ENCODE data around the gene TMEM132C.

TMEM132C gene

DNA sequence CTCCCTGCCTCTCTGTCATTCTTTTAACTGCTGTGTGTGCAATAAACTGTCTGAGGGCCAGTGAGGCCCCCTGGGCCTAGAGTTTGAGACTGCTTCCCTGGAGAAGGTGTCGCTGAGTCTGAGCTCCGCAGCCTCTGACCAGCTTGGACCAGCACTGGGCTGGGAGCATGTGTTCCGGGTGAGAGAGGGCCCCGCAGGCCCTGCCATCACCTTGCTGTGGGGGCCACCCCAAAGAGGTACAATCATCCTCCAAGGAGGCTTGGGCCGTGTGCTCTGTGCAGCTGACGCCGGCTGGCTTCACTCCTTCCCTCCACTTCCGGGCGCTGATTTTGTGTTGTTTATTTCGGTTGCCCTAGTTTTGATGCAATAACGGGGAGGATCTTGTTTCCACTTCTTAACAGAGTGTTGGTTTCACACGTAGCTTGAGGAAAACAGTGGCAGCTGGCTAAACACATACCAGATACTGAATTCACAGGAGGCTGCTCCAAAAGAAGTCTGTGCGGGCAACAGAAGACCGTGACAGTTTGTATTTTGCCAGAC lies 121.6 kb downstream of the TMEM132C start:
- Mint-ChIP-seq H3K27me3 (no peaks in the 10 kb centered on the region), H3K4me3 (no peak overlapping the region), H3K4me1 (no peaks in the 10 kb centered on the region), H3K9me3 (peaks cover 2% of the 10 kb centered on the region), H3K27ac (no peak overlapping the region), H3K36me3 (no peaks in the 10 kb centered on the region)
- DNase-seq: no peak
- CTCF ChIA-PET: interaction anchor here (1.3 to 1.5 kb wide), 2 partner anchors 20 to 129 kb away, joined by 4 to 5 read pairs; no protein-coding TSS in a partner anchor

DNA sequence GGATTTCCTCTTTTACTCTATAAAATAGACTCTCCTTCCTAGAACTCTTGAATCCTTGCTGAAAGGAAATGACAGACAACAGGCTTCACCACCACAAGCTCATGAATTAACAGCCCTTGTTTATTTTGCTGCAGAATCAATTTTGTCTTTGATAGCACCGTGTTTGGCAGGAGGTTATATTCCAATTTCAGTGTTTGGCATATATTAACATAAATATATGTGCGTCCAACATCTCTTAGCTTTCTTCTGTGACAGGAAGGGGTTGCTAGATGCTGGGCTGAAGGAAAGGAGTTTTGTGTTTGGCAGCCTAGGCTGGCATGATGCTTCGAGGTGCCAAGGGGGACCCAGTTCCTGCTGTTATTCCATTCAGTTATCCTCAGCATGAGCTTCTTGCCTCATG lies 126.4 kb downstream of the TMEM132C start:
- H3K27ac Mint-ChIP-seq: no peak overlapping the region
- H3K4me3 Mint-ChIP-seq: no peak overlapping the region
- CTCF ChIA-PET: no interaction called here
- no peaks in the 10 kb centered on the region for H3K27me3 Mint-ChIP-seq
- no peak for DNase-seq
- peaks cover 9% of the 10 kb centered on the region for H3K9me3 Mint-ChIP-seq
- no peaks in the 10 kb centered on the region for H3K36me3 Mint-ChIP-seq
- H3K4me1 Mint-ChIP-seq: no peaks in the 10 kb centered on the region

DNA sequence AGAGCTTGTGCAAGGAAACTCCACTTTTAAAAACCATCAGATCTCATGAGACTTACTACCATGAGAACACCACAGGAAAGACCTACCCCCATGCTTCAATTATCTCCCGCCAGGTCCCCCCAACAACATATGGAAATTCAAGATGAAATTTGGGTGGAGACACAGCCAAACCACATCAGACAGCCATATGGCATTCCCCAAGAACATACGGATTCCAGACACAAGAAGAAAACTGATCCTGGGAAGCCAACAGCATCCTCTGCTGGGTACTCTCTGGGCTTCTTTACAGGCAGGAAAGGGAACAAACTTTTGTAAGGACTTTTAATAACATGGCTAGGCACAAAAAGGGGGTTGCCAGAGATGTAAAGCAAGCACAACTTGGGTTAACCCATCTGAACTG lies 127.2 kb downstream of the TMEM132C start:
- CTCF ChIA-PET: no interaction called here
- DNase-seq: no peak
- peaks cover 9% of the 10 kb centered on the region for H3K9me3 Mint-ChIP-seq
- no peaks in the 10 kb centered on the region for H3K36me3 Mint-ChIP-seq
- no peak overlapping the region for H3K27ac Mint-ChIP-seq
- no peaks in the 10 kb centered on the region for H3K27me3 Mint-ChIP-seq
- H3K4me1 Mint-ChIP-seq: no peaks in the 10 kb centered on the region
- H3K4me3 Mint-ChIP-seq: no peak overlapping the region

DNA sequence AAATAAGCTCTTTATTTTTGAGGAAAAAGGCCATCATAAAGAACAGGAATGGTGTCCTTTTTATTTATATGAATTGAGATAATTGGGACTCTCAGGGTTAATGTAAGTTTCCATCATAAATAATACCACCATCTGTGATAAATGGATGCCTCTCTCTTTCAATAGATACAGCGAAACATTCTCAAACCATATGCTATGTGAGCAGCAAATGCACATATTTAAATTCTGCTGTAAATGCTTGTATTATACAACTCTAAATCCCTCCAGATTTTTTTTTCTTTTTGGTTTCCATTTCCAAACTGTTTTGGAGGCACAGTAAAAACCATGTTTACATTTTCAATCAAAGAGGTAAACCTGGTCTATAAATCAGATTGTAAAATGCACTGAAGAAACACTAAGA lies 132.3 kb downstream of the TMEM132C start:
- H3K4me3 Mint-ChIP-seq: no peak overlapping the region
- peaks cover 15% of the 10 kb centered on the region for H3K9me3 Mint-ChIP-seq
- CTCF ChIA-PET: no interaction called here
- H3K27me3 Mint-ChIP-seq: no peaks in the 10 kb centered on the region
- H3K27ac Mint-ChIP-seq: no peak overlapping the region
- no peak for DNase-seq
- no peaks in the 10 kb centered on the region for H3K36me3 Mint-ChIP-seq
- no peaks in the 10 kb centered on the region for H3K4me1 Mint-ChIP-seq

DNA sequence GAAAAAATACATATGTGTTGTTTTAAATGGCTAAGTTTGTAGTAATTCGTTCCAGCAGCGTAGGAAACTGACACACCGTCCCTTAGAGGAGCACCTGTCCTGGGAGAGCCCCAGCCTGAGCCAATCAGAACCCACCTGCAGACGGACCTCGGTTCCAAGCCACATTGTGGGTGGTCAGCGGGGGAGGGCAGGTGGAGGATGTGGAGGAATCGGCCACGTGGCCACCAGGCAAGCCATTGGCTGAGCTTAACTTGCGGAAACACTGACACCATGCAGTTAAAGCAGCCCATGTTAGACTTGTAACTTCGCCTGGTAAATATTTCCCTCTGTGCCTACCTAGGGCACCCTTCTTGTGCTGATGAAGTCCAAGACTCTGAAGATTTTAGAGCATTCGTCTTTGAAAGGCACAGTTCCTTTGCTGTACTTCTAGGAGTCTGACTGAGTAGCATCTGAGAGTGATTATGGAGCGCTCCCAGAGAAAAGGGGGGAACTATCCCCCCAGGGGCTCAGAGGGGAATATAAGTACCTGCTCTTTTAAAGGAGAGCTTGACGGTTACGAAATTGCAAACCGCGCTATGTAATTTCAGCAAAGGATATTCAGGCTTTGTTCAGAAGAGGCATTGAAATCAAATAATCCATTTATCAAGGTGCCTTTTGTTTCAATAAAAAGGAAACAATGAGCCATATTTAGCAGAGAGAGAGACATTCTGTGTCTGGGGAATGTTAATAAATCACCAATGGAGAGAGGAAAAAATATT lies 135.7 kb downstream of the TMEM132C start:
- H3K36me3 Mint-ChIP-seq: no peaks in the 10 kb centered on the region
- CTCF ChIA-PET: no interaction called here
- peaks cover 17% of the 10 kb centered on the region for H3K9me3 Mint-ChIP-seq
- no peaks in the 10 kb centered on the region for H3K4me1 Mint-ChIP-seq
- no peak overlapping the region for H3K27ac Mint-ChIP-seq
- DNase-seq: no peak
- H3K4me3 Mint-ChIP-seq: no peak overlapping the region
- H3K27me3 Mint-ChIP-seq: no peaks in the 10 kb centered on the region

DNA sequence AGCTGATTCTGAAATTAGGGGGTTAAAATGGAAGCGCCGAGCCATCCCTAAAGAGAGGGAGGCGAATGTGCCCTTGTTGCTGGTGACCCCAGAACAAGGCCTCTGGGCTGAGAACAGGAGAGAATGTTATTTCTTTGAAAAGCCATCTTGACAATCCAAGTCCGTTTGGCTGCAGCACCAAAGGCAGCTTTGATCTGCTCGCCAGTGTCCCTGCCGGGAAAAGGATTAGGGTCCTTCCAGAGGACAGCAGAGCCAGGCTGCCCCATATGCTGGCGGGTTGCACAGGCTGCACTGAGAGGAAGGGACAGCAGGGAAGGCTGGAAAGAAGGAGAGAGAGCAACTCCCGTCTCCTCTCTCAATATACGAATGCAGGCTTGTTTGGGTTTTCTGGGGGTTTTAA lies 141.7 kb downstream of the TMEM132C start:
- H3K4me1 Mint-ChIP-seq: no peaks in the 10 kb centered on the region
- H3K36me3 Mint-ChIP-seq: no peaks in the 10 kb centered on the region
- H3K27ac Mint-ChIP-seq: no peak overlapping the region
- DNase-seq: no peak
- CTCF ChIA-PET: interaction anchor here (1.5 kb wide), 1 partner anchor 21 kb away, joined by 4 read pairs; no protein-coding TSS in a partner anchor
- peaks cover 21% of the 10 kb centered on the region for H3K9me3 Mint-ChIP-seq
- H3K4me3 Mint-ChIP-seq: no peak overlapping the region
- H3K27me3 Mint-ChIP-seq: no peaks in the 10 kb centered on the region

DNA sequence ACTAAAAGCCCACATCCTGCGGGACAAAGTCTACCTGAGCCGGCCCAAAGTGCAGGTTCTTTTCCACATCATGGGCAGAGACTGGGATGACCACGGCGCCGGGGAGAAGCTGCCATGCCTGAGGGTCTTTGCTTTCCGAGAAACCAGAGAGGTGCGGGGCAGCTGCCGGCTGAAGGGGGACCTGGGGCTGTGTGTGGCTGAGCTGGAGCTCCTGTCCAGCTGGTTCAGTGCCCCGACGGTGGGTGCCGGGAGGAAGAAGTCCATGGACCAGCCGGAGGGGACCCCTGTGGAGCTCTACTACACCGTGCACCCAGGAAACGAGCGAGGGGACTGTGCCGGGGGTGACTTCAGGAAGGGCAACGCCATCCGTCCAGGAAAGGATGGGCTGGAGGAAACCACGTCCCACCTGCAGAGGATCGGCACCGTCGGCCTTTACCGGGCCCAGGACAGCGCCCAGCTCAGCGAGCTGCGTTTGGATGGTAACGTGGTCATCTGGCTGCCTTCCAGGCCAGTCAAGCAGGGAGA lies 148.1 kb downstream of the TMEM132C start:
- Mint-ChIP-seq H3K4me1 (no peaks in the 10 kb centered on the region), H3K36me3 (no peaks in the 10 kb centered on the region), H3K27ac (no peak overlapping the region), H3K9me3 (peaks cover 10% of the 10 kb centered on the region), H3K27me3 (no peaks in the 10 kb centered on the region), H3K4me3 (no peak overlapping the region)
- CTCF ChIA-PET: no interaction called here
- no peak for DNase-seq

DNA sequence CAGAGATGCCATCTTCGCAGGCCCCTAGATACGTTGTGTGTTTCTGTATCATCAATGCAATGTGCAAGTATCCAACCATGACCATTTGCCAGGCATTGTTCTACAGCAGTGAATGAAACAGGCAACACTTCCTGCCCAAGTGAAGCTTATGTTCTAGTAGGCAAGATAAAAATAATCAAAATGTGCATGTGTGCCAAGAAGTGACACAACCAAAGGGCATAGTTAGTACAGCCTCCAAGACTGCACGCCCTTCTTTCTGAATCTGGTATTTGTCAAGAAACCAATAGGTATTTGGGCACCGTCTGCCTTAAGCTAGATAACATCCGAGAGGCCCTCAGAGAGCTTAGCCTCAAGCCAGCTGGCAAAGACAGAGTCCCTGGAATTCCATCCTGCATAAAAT lies 152.0 kb downstream of the TMEM132C start:
- no peak overlapping the region for H3K4me3 Mint-ChIP-seq
- peak overlapping the region; percentile 19 for H3K27ac Mint-ChIP-seq
- H3K36me3 Mint-ChIP-seq: no peaks in the 10 kb centered on the region
- no peak for DNase-seq
- no peaks in the 10 kb centered on the region for H3K4me1 Mint-ChIP-seq
- H3K9me3 Mint-ChIP-seq: peaks cover 5% of the 10 kb centered on the region
- CTCF ChIA-PET: no interaction called here
- no peaks in the 10 kb centered on the region for H3K27me3 Mint-ChIP-seq

DNA sequence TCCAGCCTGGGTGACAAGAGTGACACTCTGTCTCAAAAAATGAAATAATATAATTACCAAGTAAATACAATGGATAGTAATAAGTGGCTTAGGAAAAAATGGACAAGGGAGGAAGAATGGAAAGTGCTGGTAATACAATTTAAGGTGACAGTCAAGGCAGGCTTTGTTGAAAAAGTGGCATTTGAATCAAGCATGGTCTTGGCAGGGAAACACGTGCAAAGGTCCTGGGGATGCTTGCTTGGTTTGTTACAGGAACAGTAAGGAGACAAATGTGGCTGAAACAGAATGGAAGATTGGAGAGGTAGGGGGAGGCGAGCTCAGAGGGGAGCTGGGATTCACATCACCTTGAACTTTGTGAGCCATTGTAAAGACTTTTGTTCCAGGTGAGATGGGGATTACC lies 153.2 kb downstream of the TMEM132C start:
- Mint-ChIP-seq H3K4me3 (no peak overlapping the region), H3K36me3 (no peaks in the 10 kb centered on the region)
- CTCF ChIA-PET: no interaction called here

DNA sequence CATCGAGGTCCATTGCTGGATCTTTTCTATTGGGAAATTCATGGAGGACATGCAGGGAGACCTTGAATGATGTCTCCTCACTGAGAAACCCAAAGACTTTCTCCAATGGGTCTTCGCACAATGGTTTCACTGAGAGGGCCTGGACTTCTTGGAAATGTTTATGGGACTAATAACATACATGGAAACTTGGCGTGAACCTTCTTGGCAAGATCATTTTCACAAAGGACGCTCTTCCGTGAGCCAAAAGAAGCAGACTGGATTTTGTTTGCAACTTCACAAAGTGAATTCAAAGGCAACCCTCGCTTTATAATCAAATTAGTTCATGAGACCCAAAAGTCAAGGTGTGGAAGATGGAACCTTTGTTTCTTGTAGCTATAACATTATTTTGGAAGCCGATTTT lies 154.4 kb downstream of the TMEM132C start:
- Mint-ChIP-seq H3K9me3 (peaks cover 12% of the 10 kb centered on the region), H3K36me3 (no peaks in the 10 kb centered on the region), H3K27me3 (no peaks in the 10 kb centered on the region), H3K4me1 (no peaks in the 10 kb centered on the region), H3K27ac (no peak overlapping the region), H3K4me3 (no peak overlapping the region)
- CTCF ChIA-PET: no interaction called here
- no peak for DNase-seq

More for the DNA sequence above, 153.2 kb downstream of the TMEM132C start:
- Mint-ChIP-seq H3K27me3 (no peaks in the 10 kb centered on the region), H3K4me1 (no peaks in the 10 kb centered on the region), H3K27ac (no peak overlapping the region), H3K9me3 (peaks cover 12% of the 10 kb centered on the region)
- DNase-seq: no peak

DNA sequence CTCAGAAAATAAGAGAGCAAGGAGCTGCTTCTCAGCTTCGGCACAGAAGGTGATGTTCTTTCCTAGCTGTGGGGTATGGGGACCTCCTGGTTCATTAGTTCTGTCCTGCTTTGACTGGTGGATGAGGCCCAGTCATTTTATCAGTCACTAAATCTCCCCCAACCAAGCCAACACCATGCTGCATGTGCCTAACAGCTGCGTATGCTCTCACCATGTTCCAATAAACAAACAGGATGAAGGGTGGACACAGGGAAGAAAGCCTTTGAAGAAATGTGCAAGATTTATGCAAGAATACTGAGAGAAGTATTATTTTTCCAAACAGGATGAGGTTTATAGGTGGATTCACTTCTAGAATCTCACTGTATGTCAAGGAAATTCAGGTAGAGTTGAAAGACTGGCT lies 156.2 kb downstream of the TMEM132C start:
- Mint-ChIP-seq H3K27ac (no peak overlapping the region), H3K27me3 (no peaks in the 10 kb centered on the region), H3K9me3 (peaks cover 10% of the 10 kb centered on the region), H3K36me3 (no peaks in the 10 kb centered on the region), H3K4me1 (no peaks in the 10 kb centered on the region), H3K4me3 (no peak overlapping the region)
- no peak for DNase-seq
- CTCF ChIA-PET: no interaction called here

DNA sequence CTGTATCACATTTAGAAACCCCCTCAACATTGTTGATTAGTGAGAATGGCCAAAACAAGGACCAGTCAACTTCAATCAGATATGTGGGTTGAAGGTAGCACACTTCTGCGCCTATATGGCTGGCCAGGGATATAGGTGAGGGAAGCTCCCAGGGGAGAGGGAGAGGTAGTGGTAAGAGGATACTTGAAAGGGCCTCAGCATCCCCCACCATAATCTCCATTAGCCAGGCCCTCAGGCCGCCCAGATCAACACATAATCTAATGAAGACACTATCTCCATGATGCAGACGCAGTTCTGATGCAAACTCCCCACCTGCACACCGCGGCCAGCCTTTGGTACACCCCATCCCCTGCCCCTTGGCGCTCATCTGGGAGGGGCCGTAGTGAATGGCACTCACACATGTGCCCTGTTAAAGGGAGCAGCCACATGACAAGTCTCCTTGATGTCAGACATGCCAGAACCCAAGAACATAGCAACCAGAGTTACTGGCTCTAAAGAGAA lies 158.0 kb downstream of the TMEM132C start:
- peaks cover 12% of the 10 kb centered on the region for H3K9me3 Mint-ChIP-seq
- H3K4me3 Mint-ChIP-seq: no peak overlapping the region
- H3K27ac Mint-ChIP-seq: no peak overlapping the region
- no peaks in the 10 kb centered on the region for H3K4me1 Mint-ChIP-seq
- DNase-seq: no peak
- no peaks in the 10 kb centered on the region for H3K27me3 Mint-ChIP-seq
- CTCF ChIA-PET: no interaction called here
- H3K36me3 Mint-ChIP-seq: no peaks in the 10 kb centered on the region

DNA sequence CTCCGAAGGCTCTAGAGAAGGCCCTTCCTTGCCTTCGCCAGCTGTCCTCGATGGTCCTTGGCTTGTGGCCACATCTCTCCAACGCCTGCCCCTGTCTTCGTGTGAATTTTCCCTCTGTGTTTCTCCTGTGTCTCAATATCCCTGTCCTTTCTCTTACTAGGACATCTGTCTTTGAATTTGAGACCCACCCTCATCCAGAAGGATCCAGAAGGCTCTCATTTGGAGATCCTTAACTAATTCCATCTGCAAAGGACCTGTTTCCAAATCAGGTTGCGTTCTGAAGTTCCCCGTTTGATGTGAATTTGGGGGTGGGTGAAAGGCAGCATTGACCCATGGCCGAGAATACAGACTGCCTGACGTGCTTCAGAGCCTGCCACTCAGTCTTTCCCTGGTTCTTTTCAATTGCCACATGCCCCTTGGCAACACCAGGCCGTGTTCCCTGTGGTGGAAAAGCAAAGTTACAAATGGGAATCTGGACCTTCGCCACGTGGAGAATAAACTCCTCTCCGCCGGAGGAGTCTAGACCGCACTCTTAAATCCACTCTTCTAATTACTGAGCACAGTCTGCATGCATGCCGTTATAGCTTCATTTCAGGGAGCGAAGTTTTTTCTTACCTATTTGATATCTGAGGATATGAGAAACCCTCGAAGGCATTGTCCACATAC lies 158.8 kb downstream of the TMEM132C start:
- CTCF ChIA-PET: no interaction called here
- no peaks in the 10 kb centered on the region for H3K36me3 Mint-ChIP-seq
- H3K27me3 Mint-ChIP-seq: no peaks in the 10 kb centered on the region
- H3K4me3 Mint-ChIP-seq: no peak overlapping the region
- no peak for DNase-seq
- no peaks in the 10 kb centered on the region for H3K4me1 Mint-ChIP-seq
- H3K27ac Mint-ChIP-seq: no peak overlapping the region
- H3K9me3 Mint-ChIP-seq: peaks cover 9% of the 10 kb centered on the region

DNA sequence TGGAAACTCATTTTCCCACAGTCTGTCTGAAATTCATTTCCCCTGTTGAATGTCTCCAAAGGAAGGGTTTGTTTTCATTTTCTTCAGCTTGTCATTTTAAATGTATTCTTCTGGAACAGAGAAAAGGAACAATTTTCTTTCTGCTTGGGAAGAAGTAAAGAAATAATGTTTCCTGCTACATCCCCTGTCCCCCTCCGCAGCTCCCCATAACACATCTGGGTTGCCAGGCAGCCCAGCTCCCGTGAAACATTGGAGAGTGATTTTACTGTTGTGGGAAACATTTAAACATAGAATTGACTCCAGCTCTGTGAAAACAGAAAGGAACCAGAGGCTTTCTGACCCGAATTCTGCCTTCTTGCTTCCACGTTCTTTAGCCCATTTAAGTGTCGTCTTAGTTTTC lies 159.5 kb downstream of the TMEM132C start:
- CTCF ChIA-PET: no interaction called here
- no peak overlapping the region for H3K4me3 Mint-ChIP-seq
- H3K9me3 Mint-ChIP-seq: peaks cover 9% of the 10 kb centered on the region
- DNase-seq: no peak
- H3K36me3 Mint-ChIP-seq: no peaks in the 10 kb centered on the region
- H3K4me1 Mint-ChIP-seq: no peaks in the 10 kb centered on the region
- H3K27me3 Mint-ChIP-seq: no peaks in the 10 kb centered on the region
- H3K27ac Mint-ChIP-seq: no peak overlapping the region

DNA sequence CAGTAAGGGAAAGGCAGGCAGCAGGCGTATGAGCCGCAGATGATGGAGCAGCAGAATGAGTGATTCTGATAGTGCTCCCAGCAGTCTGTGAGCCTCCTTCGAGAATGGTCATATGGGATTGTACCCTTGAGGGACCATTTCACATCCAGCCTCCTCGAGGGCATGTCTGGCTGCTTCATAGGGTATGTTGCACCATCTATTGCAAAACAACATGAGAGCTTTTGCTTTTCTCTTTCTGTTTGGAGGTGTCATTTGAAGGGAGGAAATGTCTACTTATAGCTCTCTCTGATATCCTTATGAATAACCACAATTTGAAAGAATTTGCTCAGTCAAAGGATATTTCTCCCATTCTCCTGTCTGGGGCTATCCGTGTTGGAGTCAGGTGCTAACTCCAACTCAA lies 172.8 kb downstream of the TMEM132C start:
- Mint-ChIP-seq H3K36me3 (no peaks in the 10 kb centered on the region), H3K4me1 (no peaks in the 10 kb centered on the region), H3K27ac (no peak overlapping the region), H3K4me3 (no peak overlapping the region), H3K9me3 (peaks cover 25% of the 10 kb centered on the region), H3K27me3 (no peaks in the 10 kb centered on the region)
- no peak for DNase-seq
- CTCF ChIA-PET: no interaction called here

Data from activated naive CD4-positive, alpha-beta T cell treated with anti-CD3 and anti-CD28 coated beads, Interleukin-2, amount 10 ng/mL, durations not matched to agents 7 days and 5 days (primary cell).